PFSK-1 (cell line): ENCODE data around the gene IKZF2.

Experiments used
- FOXP2 ChIP-seq: optimal IDR thresholded peaks from 2 replicates; pipeline ENCODE3; 2011; ENCODE audit warnings: borderline replicate concordance, control low read depth, inconsistent platforms; ENCODE audit not compliant: insufficient read depth; ENCODE audit errors: extremely low read length, extremely low read depth
- POLR2AphosphoS5 ChIP-seq: IDR thresholded peaks from 2 replicates; pipeline ENCODE4 v1.6.1; 2012; ENCODE audit warnings: low read depth, mild to moderate bottlenecking, control low read depth, low read length, moderate library complexity
- SIN3A ChIP-seq: IDR thresholded peaks from 2 replicates; pipeline ENCODE4 v1.6.1; 2012; ENCODE audit warnings: mild to moderate bottlenecking, low read length, moderate library complexity, borderline replicate concordance; ENCODE audit not compliant: insufficient read depth
- TAF1 ChIP-seq: IDR thresholded peaks from 2 replicates; pipeline ENCODE4 v1.6.1; 2012; ENCODE audit warnings: low read length, control low read depth, borderline replicate concordance; ENCODE audit not compliant: insufficient read depth
- TF ChIP-seq, protein P1 (sequence below), 2 experiments: IDR thresholded peaks; 2 replicates each; pipeline versions ENCODE4 v1.6.1 to v1.8.0; 2011 to 2012; ENCODE audit warnings: low read depth in 2 of 2, low read length in 2 of 2, control low read depth in 1 of 2, inconsistent platforms in 1 of 2, mild to moderate bottlenecking in 1 of 2, moderate library complexity in 1 of 2; ENCODE audit not compliant: insufficient read depth in 1 of 2

Gene IKZF2

DNA sequence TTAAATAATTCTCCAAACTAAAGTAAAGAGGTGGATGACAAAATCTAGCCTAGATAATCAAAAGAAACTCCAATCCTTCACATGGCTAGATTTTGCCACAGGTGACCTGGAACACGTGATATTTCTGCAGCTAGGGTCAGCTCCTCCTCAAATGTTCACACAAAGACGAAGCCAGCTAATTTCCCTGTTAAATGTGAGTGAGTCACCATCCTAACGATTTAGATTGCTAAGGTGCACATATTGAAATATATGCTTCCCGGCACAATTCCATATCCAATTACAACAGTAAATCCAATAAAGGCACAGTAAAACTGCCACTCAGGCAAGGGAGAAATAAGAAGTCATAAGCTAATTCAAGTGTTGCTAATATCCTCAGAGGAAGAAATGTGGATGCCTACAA is 28.7 kb downstream of the IKZF2 start:
- TF ChIP-seq, protein P1, sequence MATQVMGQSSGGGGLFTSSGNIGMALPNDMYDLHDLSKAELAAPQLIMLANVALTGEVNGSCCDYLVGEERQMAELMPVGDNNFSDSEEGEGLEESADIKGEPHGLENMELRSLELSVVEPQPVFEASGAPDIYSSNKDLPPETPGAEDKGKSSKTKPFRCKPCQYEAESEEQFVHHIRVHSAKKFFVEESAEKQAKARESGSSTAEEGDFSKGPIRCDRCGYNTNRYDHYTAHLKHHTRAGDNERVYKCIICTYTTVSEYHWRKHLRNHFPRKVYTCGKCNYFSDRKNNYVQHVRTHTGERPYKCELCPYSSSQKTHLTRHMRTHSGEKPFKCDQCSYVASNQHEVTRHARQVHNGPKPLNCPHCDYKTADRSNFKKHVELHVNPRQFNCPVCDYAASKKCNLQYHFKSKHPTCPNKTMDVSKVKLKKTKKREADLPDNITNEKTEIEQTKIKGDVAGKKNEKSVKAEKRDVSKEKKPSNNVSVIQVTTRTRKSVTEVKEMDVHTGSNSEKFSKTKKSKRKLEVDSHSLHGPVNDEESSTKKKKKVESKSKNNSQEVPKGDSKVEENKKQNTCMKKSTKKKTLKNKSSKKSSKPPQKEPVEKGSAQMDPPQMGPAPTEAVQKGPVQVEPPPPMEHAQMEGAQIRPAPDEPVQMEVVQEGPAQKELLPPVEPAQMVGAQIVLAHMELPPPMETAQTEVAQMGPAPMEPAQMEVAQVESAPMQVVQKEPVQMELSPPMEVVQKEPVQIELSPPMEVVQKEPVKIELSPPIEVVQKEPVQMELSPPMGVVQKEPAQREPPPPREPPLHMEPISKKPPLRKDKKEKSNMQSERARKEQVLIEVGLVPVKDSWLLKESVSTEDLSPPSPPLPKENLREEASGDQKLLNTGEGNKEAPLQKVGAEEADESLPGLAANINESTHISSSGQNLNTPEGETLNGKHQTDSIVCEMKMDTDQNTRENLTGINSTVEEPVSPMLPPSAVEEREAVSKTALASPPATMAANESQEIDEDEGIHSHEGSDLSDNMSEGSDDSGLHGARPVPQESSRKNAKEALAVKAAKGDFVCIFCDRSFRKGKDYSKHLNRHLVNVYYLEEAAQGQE (IDR thresholded peaks at IDR 0.05; ENCODE audit: insufficient read depth in 1 of 2, low read depth in 2 of 2, low read length in 2 of 2): no peak
- TF ChIP-seq TAF1 (no peak), FOXP2 (no peak), POLR2AphosphoS5 (no peak), SIN3A (no peak)

- TF ChIP-seq TAF1 (no peak), POLR2AphosphoS5 (no peak), FOXP2 (no peak), SIN3A (no peak)
- TF ChIP-seq, protein P1 (IDR thresholded peaks at IDR 0.05; ENCODE audit: insufficient read depth in 1 of 2, low read depth in 2 of 2, low read length in 2 of 2): no peak
Measured at GRCh38 chr2:213121690-213122089, 29.7 kb downstream of the IKZF2 start.

- TF ChIP-seq, protein P1 (IDR thresholded peaks at IDR 0.05; ENCODE audit: insufficient read depth in 1 of 2, low read depth in 2 of 2, low read length in 2 of 2): no peak
- TF ChIP-seq TAF1 (no peak), FOXP2 (no peak), POLR2AphosphoS5 (no peak)
Measured at GRCh38 chr2:213119061-213119809, 32.2 kb downstream of the IKZF2 start.

DNA sequence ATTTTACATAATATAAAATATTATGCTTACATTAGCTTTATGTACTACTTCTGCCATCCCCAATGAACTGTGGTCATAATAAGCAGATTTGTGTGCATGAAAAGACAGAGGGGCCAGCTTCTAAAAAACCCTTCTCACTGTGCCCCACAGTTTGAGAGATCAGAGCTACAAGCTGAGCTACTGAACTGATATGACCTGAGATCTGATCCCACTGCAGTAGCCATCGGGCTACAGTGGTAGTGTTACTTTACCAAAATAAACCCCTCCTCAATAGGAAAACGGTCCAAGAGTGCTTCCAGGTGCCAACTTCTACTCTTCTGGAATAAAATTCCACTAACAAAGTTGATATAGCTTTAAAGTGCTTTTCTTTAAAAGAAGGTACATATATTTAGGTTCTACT is 43.1 kb downstream of the IKZF2 start:
- TF ChIP-seq SIN3A (no peak), FOXP2 (no peak), POLR2AphosphoS5 (no peak), TAF1 (no peak)
- TF ChIP-seq, protein P1 (IDR thresholded peaks at IDR 0.05; ENCODE audit: insufficient read depth in 1 of 2, low read depth in 2 of 2, low read length in 2 of 2): no peak

DNA sequence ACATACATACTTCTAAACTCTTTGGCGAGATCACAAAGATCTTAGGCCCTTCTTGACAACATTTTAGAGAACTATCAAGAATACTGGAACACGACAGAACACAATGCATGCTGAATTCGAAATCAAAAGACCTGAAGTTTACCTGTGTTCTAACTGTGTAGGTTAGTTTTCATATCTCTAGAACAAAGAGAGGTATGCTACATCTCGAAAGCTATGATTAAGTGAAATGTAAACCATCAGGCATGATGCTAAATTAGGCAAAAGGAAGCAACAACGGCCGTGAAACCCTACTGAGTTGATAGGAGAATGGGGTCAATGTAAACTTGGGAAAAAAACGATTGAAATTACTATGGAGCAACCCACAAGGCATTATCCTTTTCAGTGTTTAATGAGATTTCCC is 43.7 kb downstream of the IKZF2 start:
- TF ChIP-seq TAF1 (no peak), POLR2AphosphoS5 (no peak), FOXP2 (no peak), SIN3A (no peak)
- TF ChIP-seq, protein P1 (IDR thresholded peaks at IDR 0.05; ENCODE audit: insufficient read depth in 1 of 2, low read depth in 2 of 2, low read length in 2 of 2): no peak
